Right ventricle myocardium superior (tissue), 1 donor: Measurements from ENCODE around the gene XRCC4. TPM values are rescaled to one million over a fixed set of nuclear protein-coding genes. Genes with fewer than 3 reads are reported as not detected.

ENCODE experiments used
- ATAC-seq: fragments of 200-7000 bp; cut with Tn5 transposase; one replicate; pipeline ENCODE4 v1.9.1; 2020; ENCODE audit warnings: mild to moderate bottlenecking; ENCODE audit not compliant: poor library complexity
- DNase-seq: peaks from one replicate; pipeline ENCODE4 v3.0.0-alpha.2; 2020
- intact Hi-C: fragments of 100-400 bp; cut with DNase I; formaldehyde crosslinking; loops from one replicate; pipeline ENCODE4 v1.11.2; 2022
- total RNA-seq: library from RNA; stranded (reverse); fragmentation: NEBNext Ultra II Directional; extraction: Animal tissue kit (Norgen Biotek cat#: 25700); gene quantifications from one replicate; pipeline ENCODE4 v1.2.1, GENCODE V29; 2021
- donor health status: DM: no; HTN: yes; CAD: no; lungs with severe emphysema.

The XRCC4 gene
- total RNA-seq, 1 donor from 2014 or later, result 4.8 TPM

DNA sequence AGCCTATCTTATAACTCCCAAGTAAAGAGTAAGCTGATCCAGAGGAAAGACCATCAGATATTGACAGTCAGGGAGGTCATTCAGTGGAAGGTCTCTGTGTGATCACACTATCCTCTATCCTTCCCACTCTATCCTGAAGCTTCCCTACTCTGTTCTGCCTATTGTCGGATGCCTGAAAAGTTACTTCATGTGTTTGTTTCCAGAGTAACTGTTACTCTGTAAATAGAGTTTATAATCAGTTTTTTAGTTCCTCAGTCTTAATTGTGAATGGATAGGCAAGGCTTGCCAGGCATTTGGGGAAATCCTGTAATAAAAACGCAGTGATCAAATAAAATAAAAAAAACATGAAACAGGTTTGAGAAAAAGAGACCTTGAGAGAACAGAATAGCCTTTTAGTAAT, 79.8 kb downstream of the XRCC4 start:
- intact Hi-C loops, result no loop called here
- ATAC-seq (peak; percentile 60), DNase-seq (no peak)

DNA sequence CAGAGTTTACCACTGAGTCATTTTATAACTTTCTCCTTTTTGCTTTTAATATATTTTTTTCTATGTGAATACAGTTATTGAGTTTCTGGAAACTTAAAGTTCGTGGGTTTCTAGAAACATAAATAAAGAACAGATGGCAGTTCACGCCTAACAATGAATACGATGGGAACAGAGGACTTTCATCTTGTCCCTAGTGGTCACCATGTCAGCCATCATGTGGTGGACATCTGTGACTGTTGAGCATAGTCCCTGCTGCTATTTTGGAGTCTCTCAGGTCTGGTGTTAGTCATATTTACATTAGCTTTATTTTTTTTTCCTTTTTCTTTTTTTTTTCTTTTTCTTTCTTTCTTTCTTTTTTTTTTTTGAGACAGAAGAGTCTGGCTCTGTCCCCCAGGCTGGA, 85.3 kb downstream of the XRCC4 start:
- DNase-seq, result no peak
- intact Hi-C loops, result no loop called here

DNA sequence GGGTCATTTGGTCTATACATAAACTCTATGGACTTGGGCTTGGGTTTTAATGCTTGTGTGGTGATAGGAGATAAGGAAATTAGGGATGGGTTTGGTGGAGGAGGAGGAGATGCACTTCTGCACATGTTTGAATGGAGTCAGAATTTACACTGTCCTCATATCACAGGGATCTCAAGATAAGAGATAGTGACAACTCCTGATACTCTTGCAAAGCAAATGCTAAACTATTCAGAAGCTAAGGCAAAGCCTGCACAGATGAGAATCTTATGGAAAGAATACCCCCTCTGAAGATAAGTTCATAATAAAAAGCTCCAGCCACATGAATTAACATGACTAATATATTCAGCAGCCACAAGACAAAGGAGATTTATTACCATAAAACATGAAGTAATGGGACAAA, 90.2 kb downstream of the XRCC4 start:
- intact Hi-C loops, result no loop called here
- DNase-seq (no peak), ATAC-seq (no peak)

More for the DNA sequence above, 85.3 kb downstream of the XRCC4 start:
- no peak for ATAC-seq

DNA sequence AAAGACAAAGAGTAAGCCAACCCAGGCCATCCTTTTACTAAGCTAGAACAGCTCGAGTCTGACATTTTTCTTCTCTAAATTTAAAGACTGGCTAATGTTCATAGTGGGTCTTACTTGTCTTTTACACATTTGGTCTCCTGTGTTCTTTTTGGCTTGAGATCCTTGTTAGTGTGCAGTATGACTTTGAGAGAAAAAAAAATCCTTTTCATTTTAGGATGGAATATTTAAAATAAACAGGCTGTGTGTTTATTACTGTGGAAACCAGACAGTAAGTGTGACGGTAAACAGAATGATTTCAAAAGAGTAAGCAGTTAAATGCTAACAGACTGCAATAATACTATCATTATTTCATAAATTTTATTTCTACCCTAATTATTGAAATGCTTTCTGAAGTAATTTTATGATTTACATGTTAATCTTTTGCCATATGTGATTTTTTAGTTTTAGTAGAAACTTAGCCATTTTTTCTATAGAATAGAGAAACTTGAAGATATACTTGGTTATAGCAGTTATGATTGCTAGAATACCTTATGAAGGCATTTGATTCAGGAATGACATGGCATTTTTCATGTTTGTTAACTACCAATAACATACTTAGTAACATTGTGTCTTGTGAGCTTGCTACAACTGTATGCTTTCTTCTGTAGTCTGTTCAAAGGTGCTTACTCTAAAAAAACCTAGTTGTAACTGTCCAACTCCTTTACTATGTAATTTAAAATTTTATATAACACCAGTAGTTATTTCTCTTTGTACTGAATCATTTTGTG, 92.4 kb downstream of the XRCC4 start:
- intact Hi-C loops, result no loop called here
- DNase-seq, result no peak
- ATAC-seq, result no peak

DNA sequence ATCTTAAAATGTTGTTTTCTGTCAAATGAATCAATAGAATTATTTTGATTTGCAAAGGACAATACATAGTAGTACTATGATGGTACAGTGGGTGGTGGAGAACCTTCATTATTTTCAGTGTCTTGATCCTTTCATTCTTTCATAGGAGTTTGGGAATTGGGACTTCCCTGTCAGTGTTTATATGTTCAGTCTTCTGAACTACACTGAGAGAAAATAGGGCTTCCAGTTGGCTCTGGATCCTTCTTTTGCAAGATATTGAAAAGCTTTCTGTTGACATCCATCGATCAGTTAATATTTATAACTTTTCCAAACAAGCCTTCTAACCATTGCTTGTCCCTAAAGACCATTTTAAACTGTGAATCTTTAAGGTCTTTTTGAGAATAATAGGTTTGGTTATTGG, 94.7 kb downstream of the XRCC4 start:
- no peak for ATAC-seq
- DNase-seq, result no peak
- intact Hi-C loops, result no loop called here

DNA sequence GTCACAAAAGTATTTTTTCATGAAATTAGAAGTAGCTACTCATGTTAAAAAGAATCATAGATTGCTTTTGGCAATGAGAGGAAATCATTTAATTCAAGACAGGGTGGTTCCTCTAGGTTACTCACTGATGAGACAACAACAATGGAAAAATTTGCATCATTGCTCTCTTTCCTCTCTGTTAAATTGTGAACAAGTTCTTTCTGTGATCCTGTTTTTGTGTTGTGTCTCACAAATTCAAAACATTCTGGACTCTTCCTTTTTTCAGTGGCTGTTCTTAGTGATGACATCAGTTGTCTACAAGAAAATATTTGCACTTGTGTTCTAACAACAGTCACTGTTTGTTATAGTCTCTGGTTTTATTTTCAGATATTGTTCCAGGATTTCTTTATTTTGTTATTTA, 95.3 kb downstream of the XRCC4 start:
- no peak for DNase-seq
- ATAC-seq, result no peak
- intact Hi-C loops, result no loop called here

DNA sequence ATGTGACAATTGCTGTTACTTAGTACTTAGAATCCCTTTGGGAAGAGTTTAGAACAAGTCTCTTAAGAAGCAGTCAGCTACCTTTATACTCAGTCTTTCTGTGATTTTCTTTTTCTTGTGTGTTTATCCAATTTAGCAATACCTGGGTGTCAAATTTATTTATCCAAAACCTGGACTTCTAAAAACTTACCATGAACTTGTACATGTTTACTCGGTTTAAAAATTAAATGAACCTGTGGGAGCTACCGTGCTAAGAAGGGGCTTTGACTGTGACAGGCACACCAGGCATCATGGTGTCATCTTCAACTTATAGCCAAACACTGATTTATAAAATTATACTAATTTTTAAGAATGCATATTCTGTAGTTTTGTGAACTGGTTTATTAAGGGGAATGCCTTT, 96.5 kb downstream of the XRCC4 start:
- intact Hi-C loops, result no loop called here
- no peak for ATAC-seq
- DNase-seq, result no peak

DNA sequence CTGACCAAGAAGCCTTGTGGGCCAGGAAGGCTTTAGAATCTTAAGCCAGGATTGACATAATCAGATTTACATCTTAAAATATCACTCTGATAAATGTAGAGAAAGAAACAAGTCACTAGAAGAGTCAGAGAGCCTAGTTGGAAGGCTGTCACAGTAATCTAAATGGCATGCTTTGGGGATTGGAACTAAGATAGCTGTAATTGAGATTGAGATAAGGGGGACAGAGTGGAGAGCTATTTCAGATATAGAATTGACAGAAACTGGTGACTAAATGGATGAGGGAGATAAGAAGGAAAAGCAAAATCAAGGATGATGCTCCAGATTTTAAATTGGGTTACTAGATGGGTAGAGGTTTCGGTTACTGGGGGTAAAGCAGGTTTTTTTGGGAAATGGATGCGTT, 100.5 kb downstream of the XRCC4 start:
- DNase-seq (no peak), ATAC-seq (no peak)
- intact Hi-C loops, result no loop called here

DNA sequence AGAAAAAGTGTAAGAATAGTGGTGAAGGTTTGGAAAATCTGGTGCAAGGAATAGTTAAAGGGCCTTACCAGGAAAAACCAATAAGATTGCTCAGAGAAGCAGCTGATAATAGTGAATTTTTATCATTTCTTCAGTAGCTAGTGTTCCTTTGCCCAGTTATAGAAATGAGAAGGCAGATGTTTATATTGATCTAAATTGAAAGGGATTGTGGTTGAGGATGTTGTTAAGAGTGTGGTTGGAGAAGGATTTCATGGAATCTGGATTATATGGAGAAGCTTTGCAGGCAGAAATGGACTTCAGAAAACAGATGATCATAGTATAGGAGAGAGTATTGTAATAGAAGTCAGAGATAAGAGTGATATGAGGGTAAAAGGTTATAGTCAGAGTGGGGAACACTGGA, 102.6 kb downstream of the XRCC4 start:
- intact Hi-C loops, result no loop called here
- DNase-seq, result no peak
- no peak for ATAC-seq

DNA sequence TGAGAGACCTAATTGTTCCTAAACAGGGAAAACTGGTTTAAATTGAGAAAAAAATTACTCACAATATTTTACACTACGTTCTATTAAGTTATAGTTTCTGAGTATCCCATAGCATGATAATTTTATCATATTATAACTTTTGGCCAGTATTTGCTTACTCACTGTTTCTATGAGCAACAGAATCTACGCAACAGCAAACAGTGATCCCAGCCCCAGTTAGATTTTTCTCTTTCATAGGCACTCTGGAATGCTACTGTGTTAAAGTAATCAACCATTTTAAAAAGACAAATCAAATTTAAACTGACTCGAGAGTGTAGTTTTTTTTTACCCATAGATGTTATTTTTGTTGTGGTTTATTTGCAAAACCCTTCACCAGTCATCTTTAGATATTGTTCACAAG, 107.2 kb downstream of the XRCC4 start:
- DNase-seq, result no peak
- intact Hi-C loops, result no loop called here
- ATAC-seq, result no peak

DNA sequence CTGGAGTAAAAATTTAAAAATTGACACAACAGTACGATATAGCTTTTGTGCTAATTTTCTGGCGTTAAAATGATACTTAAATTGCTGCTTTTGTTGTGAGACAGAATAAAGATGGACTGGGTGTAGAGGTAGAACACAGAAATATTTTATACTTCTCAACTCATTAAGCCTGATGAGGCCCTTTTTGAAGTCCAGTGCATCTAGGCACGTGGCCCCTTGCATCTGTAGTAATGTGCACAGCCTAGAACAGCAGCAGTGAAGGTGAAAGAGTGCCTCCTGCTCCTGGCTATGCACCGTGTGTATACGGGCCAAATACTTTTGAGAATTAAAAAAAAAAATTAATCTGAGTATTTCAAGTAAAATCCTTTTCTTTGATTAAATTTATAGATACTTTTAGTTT, 115.6 kb downstream of the XRCC4 start:
- DNase-seq (no peak), ATAC-seq (no peak)
- intact Hi-C loops, result no loop called here

DNA sequence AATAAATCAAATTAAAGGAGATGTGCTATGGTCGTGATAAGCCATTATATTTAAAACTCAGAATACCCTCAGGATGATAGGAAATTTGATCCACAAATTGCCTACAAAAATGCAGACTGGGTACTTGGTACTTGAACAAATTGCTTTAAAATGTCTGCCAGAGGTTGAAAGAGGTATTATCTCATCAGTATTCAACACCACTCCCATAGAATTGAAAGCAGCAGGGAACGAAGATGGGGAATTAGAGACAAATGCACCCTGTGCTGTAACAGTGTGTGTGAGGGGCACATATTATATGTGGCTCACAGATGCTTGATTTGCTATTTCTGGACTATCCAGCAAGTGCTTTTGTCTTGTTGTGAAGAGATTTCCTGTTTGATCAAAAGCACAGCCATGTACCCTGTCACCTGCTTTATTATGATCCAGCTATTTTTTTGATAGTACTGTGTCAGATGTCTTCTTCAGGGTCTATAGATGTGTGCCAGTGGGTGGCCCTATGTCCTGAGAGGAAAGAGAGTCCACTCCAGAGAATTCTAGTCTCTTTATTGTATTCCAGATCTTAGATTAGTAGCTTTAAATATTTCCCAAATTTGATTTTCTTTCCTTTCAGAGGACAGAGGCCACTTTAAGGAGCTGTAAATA, 120.1 kb downstream of the XRCC4 start:
- DNase-seq, result no peak
- intact Hi-C loops, result no loop called here
- ATAC-seq, result no peak

DNA sequence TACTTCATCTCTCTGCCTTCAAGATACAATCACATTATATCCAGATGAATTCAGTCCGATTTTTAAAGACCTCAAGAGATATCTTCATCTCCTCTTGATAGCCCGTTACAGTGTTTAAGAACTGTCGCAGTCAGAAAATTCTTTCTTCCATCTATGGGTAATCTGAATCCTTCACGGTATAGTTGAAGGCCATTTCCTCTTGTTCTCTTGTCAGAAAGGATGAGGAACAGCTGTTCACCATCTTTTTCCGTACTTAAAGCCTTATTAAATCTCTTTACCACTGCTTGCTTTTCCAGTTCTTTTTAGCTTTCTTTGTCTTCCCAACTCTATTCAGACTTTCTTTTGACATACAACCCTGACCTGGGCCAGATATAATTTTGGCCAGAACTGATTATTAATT, 121.8 kb downstream of the XRCC4 start:
- intact Hi-C loops, result no loop called here
- DNase-seq (no peak), ATAC-seq (no peak)

DNA sequence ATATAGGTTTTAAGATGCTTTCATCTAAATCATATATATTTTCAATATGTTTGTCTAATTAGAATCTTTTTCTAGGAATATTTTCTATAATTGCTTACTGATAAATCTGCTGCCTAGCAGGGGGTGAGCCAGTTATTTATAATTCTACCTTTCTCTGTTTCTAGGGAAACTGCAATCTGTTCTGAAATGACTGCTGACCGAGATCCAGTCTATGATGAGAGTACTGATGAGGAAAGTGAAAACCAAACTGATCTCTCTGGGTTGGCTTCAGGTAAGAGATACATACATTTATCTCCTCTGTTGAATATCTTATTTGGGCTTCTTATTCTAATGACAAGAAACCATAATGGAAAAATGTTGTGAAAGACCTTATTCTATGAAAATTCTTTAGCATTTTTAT, 127.3 kb downstream of the XRCC4 start:
- DNase-seq (no peak), ATAC-seq (no peak)
- intact Hi-C loops, result no loop called here

DNA sequence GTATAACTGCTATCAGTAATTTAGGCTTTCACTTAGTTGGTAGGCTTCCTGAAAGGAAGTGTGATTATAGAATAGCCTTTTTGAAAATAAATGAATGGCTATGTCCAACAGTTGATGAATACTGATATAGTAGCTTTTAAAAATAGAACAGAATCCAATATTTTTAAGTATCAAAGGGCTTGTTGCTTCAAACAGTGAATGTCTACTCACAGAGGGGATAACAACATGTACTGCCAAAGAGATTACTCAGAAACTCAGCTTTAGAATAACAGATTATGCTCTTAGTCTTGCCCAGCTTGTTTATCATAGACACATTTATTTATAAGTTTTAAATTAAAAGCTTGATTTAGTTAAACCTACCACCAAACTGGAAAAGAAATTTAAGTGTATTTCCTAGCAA, 132.6 kb downstream of the XRCC4 start:
- intact Hi-C loops, result no loop called here
- ATAC-seq, result no peak
- DNase-seq, result no peak

DNA sequence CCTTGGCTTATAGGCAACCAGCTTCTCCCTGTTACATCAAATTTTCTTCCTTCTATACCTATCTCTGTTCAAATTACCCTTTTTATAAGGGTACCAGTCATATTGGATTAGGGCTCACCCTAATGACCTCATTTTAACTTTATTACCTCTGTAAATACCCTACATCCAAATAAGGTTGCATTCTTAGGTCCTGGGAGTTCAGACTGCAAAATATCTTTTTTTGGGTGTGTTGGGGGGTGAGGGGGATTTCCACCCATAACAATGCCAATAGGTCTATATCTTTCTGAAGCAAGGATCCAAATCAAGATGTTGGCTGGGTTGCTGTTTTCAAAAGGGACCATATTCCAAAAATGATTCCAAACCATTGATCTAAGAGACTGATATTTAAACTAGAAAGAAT, 141.7 kb downstream of the XRCC4 start:
- DNase-seq, result no peak
- intact Hi-C loops, result no loop called here
- no peak for ATAC-seq

DNA sequence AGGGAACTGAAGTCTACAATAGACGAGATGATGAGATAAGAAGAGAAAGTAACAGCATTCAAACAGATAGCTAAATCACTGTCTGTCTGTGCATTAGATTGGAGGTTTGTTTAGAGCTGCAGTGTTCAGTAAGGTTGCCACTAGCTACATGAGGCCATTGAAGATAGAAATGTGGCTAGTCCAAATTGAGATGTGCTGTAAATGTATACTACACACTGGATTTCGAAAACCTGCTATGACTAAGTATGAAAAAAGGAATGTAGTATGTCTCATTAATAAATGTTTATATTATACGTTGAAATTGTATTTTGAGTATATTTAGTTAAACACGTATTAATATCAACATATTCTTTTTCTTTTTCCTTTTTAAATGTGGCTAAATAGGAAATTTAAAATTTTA, 142.1 kb downstream of the XRCC4 start:
- intact Hi-C loops, result no loop called here

DNA sequence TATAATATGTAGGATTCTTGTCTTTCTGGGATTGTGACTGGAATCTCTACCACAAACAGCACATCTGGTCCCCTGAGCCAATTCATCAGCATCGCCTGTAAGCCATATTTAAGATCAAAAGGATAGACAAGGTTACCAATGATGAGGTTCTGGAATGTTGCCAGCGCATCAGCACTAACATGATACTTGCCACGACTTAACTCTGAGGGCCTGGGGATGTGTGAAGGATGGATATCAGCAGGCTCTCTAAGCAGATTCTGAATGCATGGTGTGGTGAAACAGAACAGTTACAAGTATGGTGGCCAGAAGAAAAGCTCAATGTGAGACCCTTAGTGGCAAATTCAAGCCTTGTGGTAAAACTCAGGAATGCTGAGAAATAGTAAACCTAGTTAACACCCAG, 143.0 kb downstream of the XRCC4 start:
- intact Hi-C loops, result no loop called here
- ATAC-seq (no peak), DNase-seq (no peak)

More for the DNA sequence above, 142.1 kb downstream of the XRCC4 start:
- DNase-seq (no peak), ATAC-seq (no peak)

DNA sequence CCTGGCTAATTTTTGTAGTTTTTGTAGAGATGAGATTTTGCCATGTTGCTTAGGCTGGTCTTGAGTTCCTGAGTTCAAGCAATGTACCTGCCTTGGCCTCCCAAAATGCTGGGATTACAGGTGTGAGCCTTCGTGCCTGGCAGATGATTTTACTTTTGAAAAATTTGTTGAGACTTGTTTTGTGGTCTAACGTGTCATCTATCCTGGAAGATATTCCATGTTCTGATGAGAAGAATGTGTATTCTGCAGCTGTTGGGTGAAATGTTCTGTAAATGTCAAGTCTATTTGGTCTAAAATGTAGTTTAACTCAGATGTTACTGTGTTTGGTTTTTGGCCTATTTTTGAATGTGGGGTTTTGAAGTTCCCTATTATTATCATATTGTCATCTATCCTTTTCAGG, 145.6 kb downstream of the XRCC4 start:
- intact Hi-C loops, result no loop called here

DNA sequence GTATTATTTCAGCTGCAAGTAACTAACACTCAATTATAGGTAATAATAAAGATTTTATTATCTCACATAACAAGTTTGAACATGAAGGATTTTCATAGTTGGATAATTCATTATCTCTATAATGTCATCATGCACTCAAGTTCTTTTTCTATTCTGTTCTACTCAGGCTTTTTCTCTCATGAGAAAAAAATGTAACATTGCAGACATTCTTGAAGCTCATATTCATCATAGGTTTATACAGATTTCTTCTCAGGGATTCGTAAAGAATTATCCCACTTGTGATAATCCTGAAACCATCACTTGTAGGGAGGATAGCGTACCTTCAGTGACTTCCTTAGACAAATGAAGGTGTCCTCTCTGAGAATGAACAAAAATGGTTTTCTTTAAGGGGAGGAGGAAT, 150.3 kb downstream of the XRCC4 start:
- ATAC-seq (no peak), DNase-seq (no peak)
- intact Hi-C loops, result no loop called here

More for the DNA sequence above, 145.6 kb downstream of the XRCC4 start:
- no peak for DNase-seq
- ATAC-seq, result no peak

DNA sequence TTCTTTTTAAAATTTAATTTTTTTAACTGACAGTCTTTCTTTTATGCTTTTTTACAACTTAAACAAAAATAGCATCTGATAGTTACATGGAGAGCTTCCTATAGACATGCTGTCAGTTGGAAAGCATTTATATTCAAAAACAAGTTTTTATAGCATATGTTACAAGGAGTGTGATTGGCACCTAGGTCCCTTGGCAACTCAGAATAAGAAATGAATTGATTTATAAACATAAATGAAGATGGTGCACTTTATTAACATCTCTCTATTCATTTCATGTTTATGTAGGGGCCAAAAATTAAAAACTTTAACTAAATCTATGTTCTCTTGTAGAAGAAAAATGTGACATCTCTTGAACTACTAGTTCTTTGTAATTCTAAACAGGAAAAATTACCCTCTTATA, 153.2 kb downstream of the XRCC4 start:
- ATAC-seq, result no peak
- intact Hi-C loops, result no loop called here
- no peak for DNase-seq
